Bronchial epithelial cell (primary cell): ENCODE measurements around the gene IGFBP1. TPM values are rescaled to one million over a fixed set of nuclear protein-coding genes. Genes with fewer than 3 reads are reported as not detected.
A peak's percentile ranks its signal among the peaks of the same experiment; 100 is the strongest.
"Not testable (repeated sequence)": the region's sequence is repeated elsewhere in the genome, so short reads cannot be mapped to it uniquely, and the experiment has no call there.

ENCODE experiments used
- DNase-seq: peaks from one replicate; pipeline ENCODE4 v3.0.0-alpha.2; 2010; ENCODE audit warnings: low read depth
- FAIRE-seq: peaks from 2 replicates; lab custom pipeline; 2011; peaks lifted over from hg19 to GRCh38; lab: Jason Lieb, UNC
- H3K27me3 ChIP-seq: 2 replicates; pipeline ENCODE4 v1.5.1; 2011; ENCODE audit warnings: low read length; ENCODE audit not compliant: control insufficient read depth, insufficient read depth
- H3K36me3 ChIP-seq: 2 replicates; pipeline ENCODE4 v1.5.1; 2011; ENCODE audit warnings: low read length; ENCODE audit not compliant: control insufficient read depth, insufficient read depth
- H3K4me3 ChIP-seq: 2 replicates; pipeline ENCODE4 v1.5.1; 2011; ENCODE audit warnings: mild to moderate bottlenecking, low read depth, low read length, control low read depth
- CTCF ChIP-seq: IDR thresholded peaks from 2 replicates; pipeline ENCODE4 v1.5.1; 2011; ENCODE audit warnings: mild to moderate bottlenecking, moderate library complexity, low read length, control low read depth, inconsistent platforms; ENCODE audit not compliant: insufficient read depth, severe bottlenecking
- total RNA-seq: library from RNA; depleted of rRNA; stranded (reverse); fragments of >200 nt; gene quantifications from 2 replicates; pipeline ENCODE4 v1.2.1, GENCODE V29; 2014

IGFBP1 gene
- under 0.01 and 0.13 TPM in 2 replicates for total RNA-seq

GRCh38 chr7:45888185-45888992 is at the start of gene IGFBP1:
TSS of gene IGFBP1 (plus strand) at chr7:45888488. CDS start at chr7:45888653, 165 bp downstream.
- Histone ChIP-seq H3K4me3 (peak within 1 kb of the TSS; percentile 33), H3K27me3 (peaks cover 15% of the 10 kb centered on the region), H3K36me3 (no peaks in the 10 kb centered on the region)
- TF ChIP-seq CTCF, result no peak
- DNase-seq (peak; percentile 7), FAIRE-seq (no peak)

- not testable (repeated sequence) for DNase-seq
Observed at GRCh38 chr7:45838852-45839251, 49.4 kb upstream of the IGFBP1 start.

GRCh38 chr7:45841926-45842717 is 46.2 kb upstream of the IGFBP1 start:
- not testable (repeated sequence) for FAIRE-seq, DNase-seq, H3K4me3 ChIP-seq, H3K27me3 ChIP-seq, H3K36me3 ChIP-seq

More at GRCh38 chr7:45838852-45839251, 49.4 kb upstream of the IGFBP1 start:
- not testable (repeated sequence) for H3K27me3 ChIP-seq, FAIRE-seq, H3K36me3 ChIP-seq, H3K4me3 ChIP-seq

DNA sequence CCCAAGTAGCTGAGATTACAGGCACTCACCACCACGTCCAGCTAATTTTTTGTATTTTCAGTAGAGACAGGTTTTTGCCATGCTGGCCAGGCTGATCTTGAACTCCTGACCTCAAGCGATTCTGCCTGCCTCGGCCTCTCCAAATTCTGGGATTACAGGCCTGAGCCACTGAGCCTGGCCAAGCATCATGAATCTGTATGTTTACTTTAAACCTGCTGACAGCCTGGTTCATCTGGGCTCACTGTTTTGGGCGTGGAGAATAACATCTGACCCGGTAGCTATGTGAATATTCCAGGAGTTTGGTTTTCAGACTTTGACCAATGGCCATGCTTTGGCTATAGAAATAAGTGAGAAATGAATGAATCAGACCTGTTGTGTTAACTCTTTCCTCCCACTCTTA is 41.8 kb upstream of the IGFBP1 start:
- peak; percentile 50 for FAIRE-seq
- H3K27me3 ChIP-seq, H3K4me3 ChIP-seq, H3K36me3 ChIP-seq, DNase-seq: not testable (repeated sequence)

DNA sequence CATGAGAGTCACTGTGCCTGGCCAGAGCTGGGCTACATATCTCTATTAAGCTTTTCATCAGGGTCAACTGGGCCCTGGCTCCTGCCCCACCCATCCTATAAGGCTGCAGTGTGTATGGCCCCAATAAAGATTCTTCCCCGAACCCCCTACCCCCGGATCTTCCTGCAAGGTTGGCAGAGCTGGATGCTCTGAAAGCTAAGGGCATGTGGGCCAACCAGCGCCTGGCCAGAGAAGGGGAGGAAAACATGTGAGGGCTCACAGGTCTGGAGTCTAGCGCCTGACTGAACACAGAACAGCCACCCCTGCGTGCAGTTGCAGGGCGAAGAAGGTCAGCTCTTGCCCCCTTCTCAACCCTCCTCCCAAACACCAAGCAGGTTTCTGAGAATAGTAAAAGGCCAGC is 39.6 kb upstream of the IGFBP1 start:
- not testable (repeated sequence) for H3K4me3 ChIP-seq, FAIRE-seq, H3K27me3 ChIP-seq, H3K36me3 ChIP-seq, DNase-seq

DNA sequence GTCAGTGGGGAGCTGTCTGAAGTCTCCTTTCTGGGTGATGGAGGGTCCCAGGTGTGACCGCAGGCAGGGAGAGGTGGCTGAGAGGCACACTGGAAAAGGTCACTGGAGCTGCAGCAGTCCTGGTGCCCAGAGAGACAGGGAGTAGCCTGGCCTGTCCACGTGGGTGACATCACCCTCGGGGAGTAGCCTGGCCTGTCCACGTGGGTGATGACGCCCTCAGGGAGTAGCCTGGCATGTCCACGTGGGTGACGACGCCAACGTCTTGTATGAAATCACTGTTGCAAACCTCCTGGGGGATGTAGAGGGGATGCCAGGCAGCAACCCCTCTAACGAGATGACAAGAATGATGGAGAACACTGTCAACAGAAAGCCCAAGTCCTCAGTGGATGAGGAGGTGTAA is 35.3 kb upstream of the IGFBP1 start:
- H3K36me3 ChIP-seq, DNase-seq, FAIRE-seq, H3K4me3 ChIP-seq, H3K27me3 ChIP-seq: not testable (repeated sequence)

- not testable (repeated sequence) for H3K4me3 ChIP-seq, FAIRE-seq, DNase-seq, H3K27me3 ChIP-seq, H3K36me3 ChIP-seq
Observed at GRCh38 chr7:45853491-45853890, 34.8 kb upstream of the IGFBP1 start.

DNA sequence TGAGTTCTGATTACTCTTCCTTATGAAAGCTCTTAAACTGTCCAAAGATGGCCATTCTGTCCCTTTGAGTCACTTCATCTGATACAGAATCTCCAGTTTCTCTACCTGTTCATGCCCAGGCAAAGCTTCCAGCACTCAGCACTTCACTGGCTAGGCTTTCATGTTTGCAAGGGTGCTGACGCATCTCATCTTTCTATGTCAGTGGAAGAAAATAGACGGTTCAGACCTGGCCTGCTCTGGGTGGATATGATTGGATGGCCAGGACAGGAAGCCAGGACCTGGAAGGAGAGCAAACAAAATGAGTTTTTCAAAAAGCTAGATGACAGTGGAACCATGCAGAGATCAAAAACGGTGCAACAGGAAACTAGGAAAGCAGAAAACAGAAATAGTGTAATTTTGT is 32.6 kb upstream of the IGFBP1 start:
- not testable (repeated sequence) for H3K36me3 ChIP-seq, H3K27me3 ChIP-seq, FAIRE-seq, H3K4me3 ChIP-seq
- DNase-seq, result peak; percentile 53

GRCh38 chr7:45856888-45857287 is 31.4 kb upstream of the IGFBP1 start:
- not testable (repeated sequence) for H3K36me3 ChIP-seq, FAIRE-seq, DNase-seq, H3K4me3 ChIP-seq, H3K27me3 ChIP-seq
